Neuron (in vitro differentiated cells): ENCODE measurements around the gene CLDND2.
A peak's percentile ranks its signal among the peaks of the same experiment; 100 is the strongest.
"Not testable (repeated sequence)": the region's sequence is repeated elsewhere in the genome, so short reads cannot be mapped to it uniquely, and the experiment has no call there.

Source experiments
- H2AFZ ChIP-seq: one replicate; pipeline ENCODE4 v1.6.1; 2013; ENCODE audit warnings: low read depth, mild to moderate bottlenecking, inconsistent platforms, low read length, moderate library complexity
- H3K27me3 ChIP-seq: one replicate; pipeline ENCODE4 v1.6.1; 2013; ENCODE audit warnings: low read length; ENCODE audit not compliant: insufficient read depth
- H3K36me3 ChIP-seq: one replicate; pipeline ENCODE4 v1.6.1; 2013; ENCODE audit warnings: low read length; ENCODE audit not compliant: insufficient read depth
- H3K4me1 ChIP-seq: one replicate; pipeline ENCODE4 v1.6.1; 2013; ENCODE audit warnings: low read length; ENCODE audit not compliant: insufficient read depth
- H3K4me3 ChIP-seq: 2 replicates; pipeline ENCODE4 v1.5.1; 2013; ENCODE audit warnings: mild to moderate bottlenecking, low read length, moderate library complexity
- H3K9me3 ChIP-seq: one replicate; pipeline ENCODE4 v1.6.1; 2013; ENCODE audit warnings: low read length

CLDND2 gene, protein sequence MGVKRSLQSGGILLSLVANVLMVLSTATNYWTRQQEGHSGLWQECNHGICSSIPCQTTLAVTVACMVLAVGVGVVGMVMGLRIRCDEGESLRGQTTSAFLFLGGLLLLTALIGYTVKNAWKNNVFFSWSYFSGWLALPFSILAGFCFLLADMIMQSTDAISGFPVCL

DNA sequence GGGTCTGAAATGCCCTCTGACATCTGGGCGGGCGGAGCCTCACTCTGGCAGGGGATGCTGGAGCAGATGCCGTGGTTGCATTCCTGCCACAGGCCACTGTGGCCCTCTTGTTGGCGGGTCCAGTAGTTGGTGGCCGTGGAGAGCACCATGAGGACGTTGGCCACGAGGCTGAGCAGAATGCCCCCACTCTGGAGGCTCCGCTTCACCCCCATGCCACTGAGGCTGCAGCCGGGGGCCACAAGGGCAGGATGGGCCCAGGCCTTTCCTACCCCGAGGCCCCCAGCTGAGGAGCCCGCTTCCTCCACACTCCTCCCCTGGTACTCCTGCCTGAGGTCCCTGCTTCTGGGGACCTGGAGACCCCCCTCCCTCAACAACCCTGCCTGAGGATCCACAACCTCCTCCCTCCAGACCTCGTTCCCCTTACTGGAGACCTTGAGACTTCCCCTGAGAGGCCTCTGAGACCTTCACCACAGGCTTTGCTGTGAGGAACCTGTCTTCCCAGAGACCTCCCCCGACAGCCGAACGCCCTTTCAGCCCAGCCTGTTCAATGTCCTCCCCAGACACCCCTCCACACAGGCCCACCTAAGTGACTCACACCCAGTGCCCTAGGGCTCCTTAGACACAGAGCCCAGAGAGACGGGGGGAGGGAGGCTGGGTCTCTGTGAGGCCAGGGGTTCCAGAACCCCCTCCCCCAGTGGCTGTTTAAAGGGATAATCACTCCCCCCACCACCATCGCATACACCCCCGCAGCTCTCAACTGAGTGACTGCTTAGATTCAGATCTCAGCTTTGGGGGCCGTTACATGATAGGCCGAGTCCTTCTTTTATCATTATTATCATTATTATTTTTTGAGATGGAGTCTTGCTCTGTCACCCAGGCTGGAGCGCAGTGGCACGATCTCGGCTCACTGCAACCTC is at the start of gene CLDND2:
TSS of gene CLDND2 (minus strand) at position 638 of the 917 bp plus-strand sequence. CDS start at position 212, 426 bp downstream.
- Histone ChIP-seq H2AFZ (peak within 1 kb of the TSS; percentile 90), H3K27me3 (peaks cover 7% of the 10 kb centered on the region), H3K9me3 (no peaks in the 10 kb centered on the region), H3K36me3 (no peaks in the 10 kb centered on the region), H3K4me1 (peaks cover 17% of the 10 kb centered on the region), H3K4me3 (peak within 1 kb of the TSS; percentile 64)

DNA sequence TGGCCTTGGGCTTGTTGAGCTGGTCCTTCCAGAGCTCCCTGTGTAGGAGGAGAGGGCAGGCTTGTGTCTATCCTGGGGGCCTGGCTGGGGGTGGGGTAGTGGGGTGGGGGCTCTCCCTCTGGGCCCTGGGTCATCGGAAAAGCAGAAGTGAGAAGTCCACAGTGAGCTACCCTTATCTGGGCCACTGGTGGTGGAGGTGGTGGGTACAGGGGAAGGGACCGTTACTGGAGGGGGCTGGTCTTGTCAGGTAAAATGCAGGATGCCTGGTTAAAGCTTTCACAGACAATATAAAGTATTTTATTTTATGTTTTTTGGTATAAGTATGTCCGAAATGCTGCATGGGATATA is 49.0 kb upstream of the CLDND2 start:
- H3K9me3 ChIP-seq = no peaks in the 10 kb centered on the region
- H3K4me1 ChIP-seq = no peaks in the 10 kb centered on the region
- H3K36me3 ChIP-seq = no peaks in the 10 kb centered on the region
- no peak overlapping the region for H3K4me3 ChIP-seq
- no peak overlapping the region for H2AFZ ChIP-seq
- no peaks in the 10 kb centered on the region for H3K27me3 ChIP-seq

DNA sequence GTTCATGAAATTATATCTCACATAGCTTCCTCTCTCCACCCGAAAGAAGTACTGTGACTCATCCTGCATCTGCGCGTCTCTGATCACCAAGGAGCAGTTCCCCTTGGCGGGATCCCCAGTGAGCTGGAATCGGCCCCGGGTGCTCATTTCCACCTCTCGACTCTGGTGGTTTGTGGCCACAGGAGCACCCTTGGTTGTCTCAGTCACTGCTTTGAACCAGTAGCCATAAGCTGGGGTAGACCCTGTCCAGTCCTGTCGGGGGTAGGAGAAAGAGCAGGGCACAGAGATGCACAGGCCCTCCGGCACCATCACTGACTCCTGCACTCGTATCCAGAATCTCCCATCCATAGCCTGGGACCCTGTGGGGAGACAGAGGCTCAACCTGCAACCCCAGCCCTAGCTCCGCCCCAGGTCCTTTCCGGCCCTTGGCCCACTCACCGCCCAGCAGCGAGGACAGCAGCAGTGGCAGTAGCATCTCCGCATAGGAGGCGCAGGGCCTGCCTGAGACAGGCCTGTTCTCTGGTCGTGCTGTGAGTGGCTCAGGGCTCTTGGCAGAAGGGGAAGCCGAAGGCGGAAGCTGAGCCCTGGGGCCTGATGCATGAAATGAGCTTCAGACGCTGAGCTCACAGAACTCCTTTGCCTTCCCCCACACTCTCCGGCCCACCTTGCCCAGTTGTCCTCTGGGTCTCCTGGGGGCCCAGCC is 48.5 kb upstream of the CLDND2 start, which contains the start of gene SIGLEC10:
TSS of gene SIGLEC10 (minus strand) at position 536 of the 703 bp plus-strand sequence. CDS start at position 475, 61 bp downstream.
- Histone ChIP-seq H3K4me3 (no peak within 1 kb of the TSS), H3K36me3 (no peaks in the 10 kb centered on the region), H3K9me3 (no peaks in the 10 kb centered on the region), H3K27me3 (no peaks in the 10 kb centered on the region), H3K4me1 (no peaks in the 10 kb centered on the region), H2AFZ (no peak within 1 kb of the TSS)

DNA sequence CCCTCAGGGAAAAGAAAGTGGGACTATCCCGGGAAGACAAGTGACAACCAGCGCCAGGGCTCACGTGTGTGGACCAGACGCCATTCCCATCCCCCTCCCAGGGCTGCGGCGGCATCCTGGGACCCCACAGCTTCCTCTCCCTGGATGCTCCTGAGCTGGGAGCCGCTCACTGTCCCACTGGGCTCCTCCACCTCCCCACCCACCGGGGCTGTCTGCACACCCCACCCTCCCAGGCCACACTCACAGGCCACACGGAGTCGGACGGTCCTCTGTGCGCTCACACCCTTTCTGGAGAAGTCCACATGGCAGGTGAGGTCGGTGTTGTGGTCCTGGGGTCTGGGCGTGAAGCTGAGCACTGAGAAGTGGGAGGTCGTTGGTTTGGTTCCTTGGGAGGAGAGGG is 47.6 kb upstream of the CLDND2 start:
- H3K4me1 ChIP-seq, H3K4me3 ChIP-seq, H3K27me3 ChIP-seq, H3K36me3 ChIP-seq, H3K9me3 ChIP-seq, H2AFZ ChIP-seq: not testable (repeated sequence)

DNA sequence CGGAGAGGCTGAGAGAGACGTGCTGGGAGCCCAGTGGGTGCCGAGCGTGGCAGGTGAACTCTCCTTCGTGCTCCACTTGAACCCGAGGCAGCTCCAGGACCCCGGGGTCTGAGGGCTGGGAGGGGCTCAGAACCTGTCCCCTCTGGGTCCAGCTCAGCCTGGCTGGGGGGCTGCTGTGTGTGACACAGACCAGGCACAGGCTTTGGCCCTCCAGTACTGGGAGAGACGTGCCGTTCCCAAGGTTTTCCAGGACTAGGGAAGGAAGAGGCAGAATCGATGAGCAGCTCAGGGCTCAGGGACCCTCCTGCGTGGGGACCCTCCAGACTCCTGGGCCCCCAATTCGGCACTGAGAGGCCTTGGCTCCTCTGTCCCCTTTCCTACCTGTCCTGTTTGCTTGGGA is 46.4 kb upstream of the CLDND2 start:
- H3K9me3 ChIP-seq = no peaks in the 10 kb centered on the region
- H2AFZ ChIP-seq = no peak overlapping the region
- no peak overlapping the region for H3K4me3 ChIP-seq
- no peaks in the 10 kb centered on the region for H3K4me1 ChIP-seq
- H3K27me3 ChIP-seq = no peaks in the 10 kb centered on the region
- H3K36me3 ChIP-seq = no peaks in the 10 kb centered on the region

DNA sequence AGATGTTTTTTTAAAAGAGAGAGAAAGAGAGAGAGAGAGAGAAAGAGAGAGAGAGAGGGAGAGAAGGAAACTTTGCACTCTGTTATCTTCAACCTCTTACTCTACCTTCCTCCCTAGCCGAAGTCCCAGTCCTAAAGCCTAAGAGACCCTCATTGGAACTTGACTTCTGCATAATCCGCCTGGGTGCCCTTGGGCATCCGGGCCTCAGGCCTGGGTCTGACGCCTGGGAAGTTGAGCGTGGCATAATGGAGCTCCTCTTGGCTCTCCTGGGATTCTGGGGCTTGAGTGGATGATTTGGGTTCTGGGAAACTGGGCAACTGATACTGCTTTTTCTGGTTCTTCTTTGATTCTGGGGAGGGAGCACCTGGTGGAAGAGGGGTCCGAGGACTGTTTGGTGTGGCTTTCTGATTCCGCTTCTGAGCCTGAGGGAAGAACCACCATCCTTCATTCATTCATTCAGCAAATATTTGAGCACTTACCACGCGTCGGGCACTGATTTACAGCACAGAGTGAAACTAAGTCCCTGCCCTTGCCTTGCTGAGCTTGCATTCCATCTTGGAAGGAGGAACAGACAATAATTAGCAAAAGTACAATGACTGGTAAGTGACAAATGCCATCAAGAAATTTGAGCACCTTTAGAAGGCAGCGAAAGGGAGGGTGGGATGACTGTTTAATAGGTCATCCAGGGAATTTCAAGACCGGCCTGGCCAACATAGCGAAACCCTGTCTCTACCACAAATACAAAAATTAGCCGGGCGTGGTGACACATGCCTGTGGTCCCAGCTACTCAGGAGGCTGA is 42.3 kb upstream of the CLDND2 start:
- H3K36me3 ChIP-seq = no peaks in the 10 kb centered on the region
- H3K9me3 ChIP-seq = no peaks in the 10 kb centered on the region
- no peaks in the 10 kb centered on the region for H3K4me1 ChIP-seq
- no peak overlapping the region for H2AFZ ChIP-seq
- H3K4me3 ChIP-seq = no peak overlapping the region
- no peaks in the 10 kb centered on the region for H3K27me3 ChIP-seq

DNA sequence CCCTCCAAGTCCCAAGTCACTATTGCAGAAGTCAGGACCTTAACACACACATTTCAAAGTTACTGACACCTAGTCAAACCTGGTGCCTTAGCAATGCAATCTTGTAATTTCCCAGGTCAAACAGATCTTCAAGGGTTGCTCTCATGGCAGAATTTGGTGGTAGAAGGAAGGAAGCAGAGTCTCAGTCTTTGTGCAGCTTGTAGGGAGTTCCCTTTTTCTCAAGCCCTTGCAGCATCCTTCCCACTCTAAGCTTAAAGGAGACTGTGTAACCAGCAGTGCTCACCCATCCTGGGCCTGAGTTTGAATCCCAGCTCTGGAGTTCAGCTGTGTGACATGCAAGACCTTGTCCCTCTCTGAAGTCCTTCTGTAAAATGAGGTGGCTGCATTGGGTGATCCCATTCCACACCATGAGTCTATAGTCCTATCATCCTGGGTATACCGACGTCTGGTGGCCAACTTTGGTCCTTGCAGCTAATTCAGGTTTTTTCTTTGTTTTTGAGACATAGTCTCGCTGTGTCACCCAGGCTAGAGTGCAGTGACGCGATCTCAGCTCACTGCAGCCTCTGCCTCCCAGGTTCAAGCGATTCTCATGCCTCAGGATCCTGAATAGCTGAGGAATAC is 38.8 kb upstream of the CLDND2 start:
- Histone ChIP-seq H3K9me3 (peaks cover 12% of the 10 kb centered on the region), H2AFZ (no peak overlapping the region), H3K4me3 (no peak overlapping the region), H3K27me3 (no peaks in the 10 kb centered on the region), H3K36me3 (peaks cover 6% of the 10 kb centered on the region), H3K4me1 (no peaks in the 10 kb centered on the region)

DNA sequence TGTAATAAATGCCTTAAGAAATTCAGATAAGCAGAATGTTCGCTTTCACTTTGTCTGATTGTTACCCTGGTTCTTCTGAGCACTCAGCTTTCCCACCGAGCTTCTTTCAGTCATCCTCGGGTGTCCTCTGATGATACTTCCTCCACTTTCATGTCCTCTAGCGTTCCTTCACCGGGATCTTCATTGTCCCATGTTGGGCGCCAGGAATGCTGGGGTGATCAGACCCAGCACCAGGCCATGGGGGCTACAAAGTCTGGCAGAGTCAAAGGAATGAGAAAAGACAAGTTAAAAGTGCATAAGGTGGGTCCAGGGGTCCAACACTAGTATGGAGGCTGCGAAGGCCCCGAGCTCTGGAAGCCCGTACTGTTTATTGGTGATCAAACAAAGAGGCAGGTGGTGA is 33.3 kb upstream of the CLDND2 start:
- H3K4me1 ChIP-seq = no peaks in the 10 kb centered on the region
- H3K36me3 ChIP-seq = peaks cover 6% of the 10 kb centered on the region
- no peak overlapping the region for H3K4me3 ChIP-seq
- H3K9me3 ChIP-seq = peaks cover 22% of the 10 kb centered on the region
- no peaks in the 10 kb centered on the region for H3K27me3 ChIP-seq
- H2AFZ ChIP-seq = no peak overlapping the region

DNA sequence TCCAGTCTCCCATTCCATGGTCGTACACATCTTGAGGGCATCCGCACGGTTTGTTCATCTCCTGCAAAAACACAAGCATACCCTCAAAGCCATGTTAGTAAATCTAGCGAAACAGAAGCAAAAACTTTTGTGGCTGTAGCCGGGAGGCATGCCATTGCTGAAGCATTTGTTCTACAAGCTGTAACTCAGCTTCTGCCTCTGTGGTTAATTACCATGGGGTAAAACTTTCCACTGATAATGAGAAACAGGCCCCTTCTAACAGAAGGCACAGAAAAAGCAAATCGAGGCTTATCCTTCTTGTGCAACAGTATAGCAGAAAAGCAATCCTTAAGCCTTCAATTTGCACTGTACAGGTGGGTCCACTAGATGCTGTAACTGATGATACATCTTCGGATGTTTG is 31.1 kb upstream of the CLDND2 start:
- H2AFZ ChIP-seq, H3K4me3 ChIP-seq, H3K27me3 ChIP-seq, H3K4me1 ChIP-seq, H3K36me3 ChIP-seq: not testable (repeated sequence)
- H3K9me3 ChIP-seq = peaks cover 19% of the 10 kb centered on the region

DNA sequence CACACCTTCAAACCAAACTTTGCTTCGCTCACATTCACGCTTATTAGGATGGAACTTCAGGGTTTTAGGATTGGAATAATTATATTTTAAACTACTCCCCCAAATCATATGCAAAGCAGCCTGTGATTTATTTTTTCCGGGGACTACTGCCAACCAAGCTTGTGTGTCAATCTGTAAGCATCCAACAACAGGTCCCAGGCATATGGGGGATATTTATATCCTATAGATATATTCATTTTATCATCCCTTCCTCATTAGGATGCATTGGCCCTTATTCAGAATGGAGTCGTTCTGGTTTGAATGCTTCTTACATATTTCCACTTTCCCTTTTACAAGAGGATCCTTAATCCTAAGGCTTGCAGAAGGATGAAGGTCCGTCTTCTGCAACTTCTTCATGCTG is 30.4 kb upstream of the CLDND2 start:
- peaks cover 6% of the 10 kb centered on the region for H3K36me3 ChIP-seq
- H3K4me1 ChIP-seq = peaks cover 3% of the 10 kb centered on the region
- no peaks in the 10 kb centered on the region for H3K27me3 ChIP-seq
- peaks cover 19% of the 10 kb centered on the region for H3K9me3 ChIP-seq
- no peak overlapping the region for H2AFZ ChIP-seq
- no peak overlapping the region for H3K4me3 ChIP-seq

DNA sequence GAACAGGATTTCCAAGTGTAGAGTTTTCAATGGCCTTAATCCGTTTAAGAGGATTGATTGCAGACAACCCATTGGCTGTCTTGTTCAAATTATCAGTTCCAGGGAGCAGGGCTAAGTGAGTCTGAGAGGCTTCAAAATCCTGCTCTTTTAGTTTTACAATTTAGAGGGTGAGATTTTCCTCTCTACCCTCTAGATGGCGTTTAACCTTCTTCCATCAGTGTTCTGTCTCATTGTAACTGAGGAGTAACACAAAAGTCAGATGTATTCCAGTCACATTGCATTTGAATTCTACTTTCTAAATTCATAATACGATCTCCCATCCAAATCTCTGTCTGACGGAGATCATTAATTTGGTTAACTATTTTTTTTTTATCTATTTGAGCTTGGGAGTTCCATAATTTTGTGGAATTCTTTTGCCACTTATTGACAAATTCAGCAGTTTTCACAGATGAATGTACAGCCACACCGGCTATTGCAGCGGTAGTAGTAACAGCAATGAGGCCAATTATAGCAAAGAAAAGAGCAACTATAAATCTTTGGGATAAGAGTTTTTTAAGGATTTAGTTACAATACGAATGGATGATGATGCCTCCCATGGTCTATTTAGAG is 29.4 kb upstream of the CLDND2 start:
- H3K27me3 ChIP-seq = no peaks in the 10 kb centered on the region
- H3K36me3 ChIP-seq = peaks cover under 1% of the 10 kb centered on the region
- peaks cover 12% of the 10 kb centered on the region for H3K9me3 ChIP-seq
- H3K4me1 ChIP-seq = peaks cover 7% of the 10 kb centered on the region
- H3K4me3 ChIP-seq = no peak overlapping the region
- H2AFZ ChIP-seq = no peak overlapping the region

DNA sequence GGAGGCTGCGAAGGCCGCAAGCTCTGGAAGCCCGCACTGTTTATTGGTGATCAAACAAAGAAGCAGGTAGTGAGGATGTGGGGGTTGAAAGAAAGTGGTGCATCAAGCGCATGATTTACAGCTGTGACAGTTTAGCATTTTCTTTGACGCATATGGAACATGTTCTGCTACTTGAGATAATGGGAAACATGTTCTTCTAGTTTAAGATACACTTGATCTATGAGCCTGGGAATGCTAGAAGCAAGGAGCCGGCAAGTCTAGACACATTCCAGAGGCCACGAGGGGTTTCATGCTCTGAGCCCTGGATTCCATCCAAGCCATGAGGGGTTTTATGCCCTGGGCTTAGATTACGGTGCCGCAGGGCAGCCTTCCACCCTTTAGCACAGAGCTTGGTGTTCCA is 28.6 kb upstream of the CLDND2 start:
- H2AFZ ChIP-seq, H3K36me3 ChIP-seq, H3K4me1 ChIP-seq, H3K27me3 ChIP-seq, H3K9me3 ChIP-seq, H3K4me3 ChIP-seq: not testable (repeated sequence)
